Measurements from ENCODE around the gene BIVM. TPM values are rescaled to one million over a fixed set of nuclear protein-coding genes. Genes with fewer than 3 reads are reported as not detected.

BIVM gene
- total and polyA plus RNA-seq, 2 donors (not counting 3 experiments of a cell fraction or from before 2014, with no cell fraction given), result 7.7 to 20.3 TPM

- FAIRE-seq, result no peak
- TF ChIP-seq JUN (IDR thresholded peaks at IDR 0.05; ENCODE audit: borderline replicate concordance, insufficient read depth, insufficient read length, low read depth), result no peak
- no peak for TF ChIP-seq MAX (IDR thresholded peaks at IDR 0.05; ENCODE audit: insufficient read depth, insufficient read length)
- TF ChIP-seq GATA2 (IDR thresholded peaks at IDR 0.05; ENCODE audit: insufficient read depth, insufficient read length, low read depth, low read length), result no peak
- TF ChIP-seq FOS (IDR thresholded peaks at IDR 0.05; ENCODE audit: borderline replicate concordance, insufficient read depth, low read length), result no peak
- TF ChIP-seq POLR2AphosphoS5 (IDR thresholded peaks at IDR 0.05; ENCODE audit: insufficient read depth, low read depth, low read length), result no peak
- TF ChIP-seq CTCF (IDR thresholded peaks at IDR 0.05; ENCODE audit: extremely low read depth in 1 of 2, insufficient read depth in 1 of 2, low read depth in 1 of 2, low read length in 2 of 2), result no peak
- TF ChIP-seq MYC (IDR thresholded peaks at IDR 0.05; ENCODE audit: low read depth, low read length), result no peak
- no peak for TF ChIP-seq EZH2 (IDR thresholded peaks at IDR 0.05; ENCODE audit: borderline replicate concordance, low read depth, low read length, severe bottlenecking)
- no peak for TF ChIP-seq POLR2A (IDR thresholded peaks at IDR 0.05; ENCODE audit: low read depth, low read length)
Observed at GRCh38 chr13:102830646-102831045, 31.7 kb downstream of the BIVM start.

More at GRCh38 chr13:102830646-102831045, 31.7 kb downstream of the BIVM start:
- no TSS peak for BruUV-seq (replicated peaks)
- no peak for DNase-seq (ENCODE audit: low read depth, low spot score)
- no peaks in the 10 kb centered on the region for H4K20me1 ChIP-seq (replicated peaks; ENCODE audit: control insufficient read depth, extremely low read depth, insufficient read depth, low read length)
- H3K4me1 ChIP-seq (ENCODE audit: control insufficient read depth, extremely low read depth, insufficient read depth, low read length), result peaks cover 12% of the 10 kb centered on the region
- H3K9ac ChIP-seq (replicated peaks; ENCODE audit: extremely low read depth, insufficient read depth, low read length), result no peak overlapping the region
- H3K9me1 ChIP-seq (replicated peaks; ENCODE audit: control insufficient read depth, extremely low read depth, insufficient read depth, low read length), result no peaks in the 10 kb centered on the region
- no peaks in the 10 kb centered on the region for H3K79me2 ChIP-seq (ENCODE audit: control insufficient read depth, insufficient read depth, low read length)
- intact Hi-C loops (cut with micrococcal nuclease), result no loop called here
- CTCF ChIA-PET, result interaction anchor here (1.4 kb wide), 1 partner anchor 12 kb away, joined by 4 read pairs; no protein-coding TSS in a partner anchor
- no peaks in the 10 kb centered on the region for H3K9me3 ChIP-seq (replicated peaks; ENCODE audit: control insufficient read depth, insufficient read depth, low read length)
- H3K27me3 ChIP-seq (ENCODE audit: control insufficient read depth in 2 of 2, insufficient read depth in 2 of 2, low read length in 2 of 2), result no peaks in the 10 kb centered on the region
- POLR2A ChIA-PET, result no interaction called here
- no peak overlapping the region for H3K4me3 ChIP-seq (replicated peaks in 1 of 3; ENCODE audit: insufficient read depth in 1 of 3, low read depth in 1 of 3, low read length in 3 of 3)
- H3K4me2 ChIP-seq (ENCODE audit: insufficient read depth, low read length), result no peak overlapping the region
- dilution Hi-C loops (cut with MboI; ENCODE audit: extremely low pct_ligation_motif_present, low sequenced_read_pairs), result no loop called here
- no peak overlapping the region for H2AFZ ChIP-seq (ENCODE audit: low read depth, low read length)
- H3K27ac ChIP-seq (ENCODE audit: insufficient read depth, low read depth, low read length), result no peak overlapping the region
- peaks cover 0 to 4% of the 10 kb centered on the region in 2 experiments for H3K36me3 ChIP-seq (ENCODE audit: control insufficient read depth in 2 of 2, extremely low read depth in 1 of 2, insufficient read depth in 2 of 2, low read length in 2 of 2)
